K562 (cell line): ENCODE measurements around the gene TMEM107. TPM values are rescaled to one million over a fixed set of nuclear protein-coding genes. Genes with fewer than 3 reads are reported as not detected.

ENCODE experiments used
- ATAC-seq: fragments of 200-7000 bp; cut with Tn5 transposase; 3 replicates; pipeline ENCODE4 v1.9.1; 2020; ENCODE audit warnings: moderate library complexity
- BruUV-seq: library from RNA; stranded (reverse); fragments of 400-500 nt; replicated peaks from 2 replicates; lab custom pipeline; 2021; lab: Mats Ljungman, UMichigan
- CTCF ChIA-PET: fragments of 300-600 bp; formaldehyde crosslinking; extraction: SDS; loops from one replicate; lab custom pipeline; 2021; ENCODE audit warnings: low intra/inter-chr PET ratio; lab: Yijun Ruan, JAX
- POLR2A ChIA-PET: fragments of 300-600, 350-650 bp; sonication (Branson Sonifier 250); formaldehyde crosslinking; extraction: SDS; loops from one replicate; lab custom pipeline; 2021; ENCODE audit warnings: antibody characterized with exemption, inconsistent platforms; lab: Yijun Ruan, JAX
- DNase-seq, 4 experiments: peaks; one replicate each; pipeline versions ENCODE4 v3.0.0 to v3.0.0-alpha.2; 2011 to 2018; ENCODE audit warnings: low spot score in 3 of 4, mixed read lengths in 3 of 4; ENCODE audit errors: extremely low read depth in 1 of 4
- FAIRE-seq: peaks from 2 replicates; lab custom pipeline; 2011; peaks lifted over from hg19 to GRCh38; lab: Jason Lieb, UNC
- H2AFZ ChIP-seq: 2 replicates; pipeline ENCODE4 v1.6.0; 2011; ENCODE audit warnings: low read depth, low read length, control low read depth, inconsistent platforms
- H3K27ac ChIP-seq: fragments of 200-600 bp; 3 replicates; pipeline ENCODE4 v1.8.0; 2011; ENCODE audit warnings: low read depth, mild to moderate bottlenecking, control low read depth, inconsistent platforms, low read length, moderate library complexity, mixed read lengths; ENCODE audit errors: extremely low read depth
- H3K27me3 ChIP-seq, 2 experiments: fragments of 300-600 bp in 1 of 2; 2 replicates in 1 of 2; 3 replicates in 1 of 2; pipeline versions ENCODE4 v1.6.0 to v1.8.0; 2011; ENCODE audit warnings: inconsistent platforms in 2 of 2, low read length in 2 of 2, mild to moderate bottlenecking in 1 of 2, mixed read lengths in 1 of 2, moderate library complexity in 1 of 2; ENCODE audit not compliant: control insufficient read depth in 2 of 2, insufficient read depth in 2 of 2
- H3K36me3 ChIP-seq: fragments of 300-600 bp; 3 replicates; pipeline ENCODE4 v1.8.0; 2011; ENCODE audit warnings: mild to moderate bottlenecking, low read length, inconsistent platforms; ENCODE audit not compliant: control insufficient read depth, insufficient read depth
- H3K4me1 ChIP-seq, 2 experiments: fragments of 200-600 bp in 1 of 2; replicated peaks in 1 of 2; 2 replicates in 1 of 2; 3 replicates in 1 of 2; pipeline versions ENCODE4 v1.5.1 to v1.8.0; 2011; ENCODE audit warnings: inconsistent platforms in 2 of 2, low read length in 2 of 2, mild to moderate bottlenecking in 1 of 2, mixed read lengths in 1 of 2, moderate library complexity in 1 of 2; ENCODE audit not compliant: control insufficient read depth in 2 of 2, insufficient read depth in 2 of 2
- H3K4me2 ChIP-seq: 2 replicates; pipeline ENCODE4 v1.6.1; 2011; ENCODE audit warnings: low read length, control low read depth, inconsistent platforms, mixed read lengths; ENCODE audit not compliant: insufficient read depth
- H3K4me3 ChIP-seq: fragments of 200-600 bp; sonication (generic), shearing (Covaris generic); 2 replicates; pipeline ENCODE4 v1.5.1; 2016; ENCODE audit warnings: control low read depth, inconsistent platforms
- H3K79me2 ChIP-seq: fragments of 200-600 bp; 3 replicates; pipeline ENCODE4 v1.8.0; 2011; ENCODE audit warnings: low read length, inconsistent platforms; ENCODE audit not compliant: control insufficient read depth, insufficient read depth
- H3K9ac ChIP-seq, 2 experiments: 2 replicates each; pipeline versions ENCODE4 v1.6.0 to v1.6.1; 2011; ENCODE audit warnings: low read depth in 2 of 2, low read length in 2 of 2, control low read depth in 1 of 2, inconsistent platforms in 1 of 2, mild to moderate bottlenecking in 1 of 2, mixed read lengths in 1 of 2; ENCODE audit not compliant: insufficient read depth in 1 of 2
- H3K9me1 ChIP-seq: one replicate; pipeline ENCODE4 v1.6.0; 2011; ENCODE audit warnings: inconsistent platforms, mild to moderate bottlenecking, low read length, moderate library complexity; ENCODE audit not compliant: control insufficient read depth, insufficient read depth
- H3K9me3 ChIP-seq: replicated peaks from 2 replicates; pipeline ENCODE4 v1.5.1; 2011; ENCODE audit warnings: low read depth, low read length, inconsistent platforms; ENCODE audit not compliant: control insufficient read depth, insufficient read depth
- H4K20me1 ChIP-seq: replicated peaks from 2 replicates; pipeline ENCODE4 v1.6.1; 2011; ENCODE audit warnings: low read length, inconsistent platforms, mixed read lengths; ENCODE audit not compliant: control insufficient read depth, insufficient read depth
- ELF4 ChIP-seq: fragments of 450-650 bp; formaldehyde crosslinking; IDR thresholded peaks from 2 replicates; pipeline ENCODE4 v1.4.0; 2022; ENCODE audit warnings: missing genetic modification characterization
- HEY1 ChIP-seq: fragments of 250-450 bp; sonication (Bioruptor Pico); IDR thresholded peaks from 2 replicates; pipeline ENCODE4 v1.5.0; 2020; ENCODE audit warnings: mild to moderate bottlenecking, moderate library complexity, borderline replicate concordance
- RFX5 ChIP-seq: IDR thresholded peaks from 2 replicates; pipeline ENCODE4 v1.6.1; 2011; ENCODE audit warnings: low read depth, mild to moderate bottlenecking, improper control_type of control experiment, low read length
- SMAD2 ChIP-seq: fragments of 150-350 bp; IDR thresholded peaks from 2 replicates; pipeline ENCODE4 v1.6.1; 2014; ENCODE audit warnings: low read depth, mild to moderate bottlenecking, low read length
- ZBTB17 ChIP-seq: fragments of 450-650 bp; formaldehyde crosslinking; IDR thresholded peaks from 2 replicates; pipeline ENCODE4 v1.4.0; 2020; ENCODE audit warnings: mild to moderate bottlenecking
- ZSCAN32 ChIP-seq: fragments of 450-650 bp; formaldehyde crosslinking; IDR thresholded peaks from 2 replicates; pipeline ENCODE4 v1.4.0; 2020; ENCODE audit warnings: mild to moderate bottlenecking, moderate library complexity
- WGBS: fragments of 100-300 bp; shearing (Covaris generic); methylation state at CpG from one replicate; pipeline ENCODE4 v1.1.6; 2016; ENCODE audit warnings: low coverage, mixed read lengths; ENCODE audit not compliant: insufficient coverage; ENCODE audit errors: missing lambda C conversion rate; 5-methylcytosine and 5-hydroxymethylcytosine counted together
- in situ Hi-C: fragments of 300-500 bp; cut with MboI; formaldehyde crosslinking; loops from 4 replicates; pipeline ENCODE4 v1.15.0; 2018; ENCODE audit warnings: inconsistent platforms, mixed read lengths
- intact Hi-C: fragments of 100-400 bp; cut with micrococcal nuclease; formaldehyde crosslinking; loops from 2 replicates; pipeline ENCODE4 v1.14.2; 2022
- polyA plus RNA-seq, 8 experiments: library from polyadenylated mRNA; depleted of rRNA in 4 of 8; stranded (reverse) in 5 of 8; unstranded in 3 of 8; fragments of >200 nt; fragmentation: Nextera tagmentation in 2 of 8; fragmentation: Illumina TruSeq in 1 of 8; extraction: Ambion mirVana in 2 of 8; extraction: Trizol in 1 of 8; gene quantifications; 2 replicates each; pipeline versions ENCODE4 v1.2.1 to v1.2.3, GENCODE V29; 2011 to 2014; ENCODE audit warnings: inconsistent platforms in 1 of 8, missing spikeins in 1 of 8
- total RNA-seq, 7 experiments: library from RNA; depleted of rRNA in 6 of 7; stranded (reverse); fragments of >200 nt in 6 of 7; fragmentation: Illumina TruSeq in 2 of 7; extraction: Trizol in 2 of 7; gene quantifications; 2 replicates each; pipeline versions ENCODE4 v1.2.1 to v1.2.3, GENCODE V29; 2011 to 2021; ENCODE audit warnings: low replicate concordance in 1 of 7

TMEM107 gene
- total and polyA plus RNA-seq, 9 of the 15 experiments (the other 6 are each of a cell fraction or from before 2014, with no cell fraction given) = 7.1 to 26.2 (median 16.9) TPM

- H3K27me3 ChIP-seq = no peaks in the 10 kb centered on the region
- 0 out of 2 replicates have a peak, but pooled peaks cover 4% of the 10 kb centered on the region for H4K20me1 ChIP-seq
- H3K9ac ChIP-seq = no peak overlapping the region
- no peaks in the 10 kb centered on the region for H3K9me1 ChIP-seq
- FAIRE-seq = no peak
- H3K4me2 ChIP-seq = no peak overlapping the region
- in situ Hi-C loops = no loop called here
- DNase-seq = no peak
- H3K4me1 ChIP-seq = peaks cover 12 to 44% of the 10 kb centered on the region in 2 experiments
- no peak for TF ChIP-seq ZSCAN32 (CRISPR knock-in tag)
- no peak for TF ChIP-seq SMAD2
- TF ChIP-seq ZBTB17 = no peak
- TF ChIP-seq, all 486 proteins: peak for 0
- Histone ChIP-seq H3K9me3 (no peaks in the 10 kb centered on the region), H3K4me3 (no peak overlapping the region), H3K36me3 (peaks cover 52% of the 10 kb centered on the region; the same call in 2 of the 3 replicates), H3K27ac (no peak overlapping the region), H2AFZ (no peak overlapping the region), H3K79me2 (peaks cover 29% of the 10 kb centered on the region)
- no peak for ATAC-seq
- ChIA-PET POLR2A (interaction anchor here (0.5 to 0.9 kb wide), 2 partner anchors 9 to 315 kb away, joined by 3 to 4 read pairs; no protein-coding TSS in a partner anchor), CTCF (interaction anchor here (0.5 kb wide), 1 partner anchor 72 kb away, joined by 3 read pairs; no protein-coding TSS in a partner anchor)
- WGBS = 91% methylated on average over 7 of the region's 13 CpGs
- intact Hi-C loops = no loop called here
- BruUV-seq = no TSS peak
These were observed 27.6 kb downstream of the TMEM107 start for GRCh38 chr17:8148560-8148959.

GRCh38 chr17:8147805-8148404 is 28.3 kb downstream of the TMEM107 start:
- 87% methylated on average over 9 of the region's 13 CpGs for WGBS
- no peak for FAIRE-seq
- no peaks in the 10 kb centered on the region for H3K9me1 ChIP-seq
- no peak overlapping the region for H3K27ac ChIP-seq
- POLR2A ChIA-PET = interaction anchor here (0.9 kb wide), 1 partner anchor 8 kb away, joined by 3 read pairs; no protein-coding TSS in a partner anchor
- no peak overlapping the region for H3K4me2 ChIP-seq
- intact Hi-C loops = no loop called here
- H3K9ac ChIP-seq = no peak overlapping the region
- TF ChIP-seq HEY1 (CRISPR knock-in tag) = no peak
- TF ChIP-seq RFX5 = no peak
- TF ChIP-seq ELF4 = no peak
- no peak overlapping the region for H2AFZ ChIP-seq
- H3K9me3 ChIP-seq = no peaks in the 10 kb centered on the region
- in situ Hi-C loops = no loop called here
- H3K4me3 ChIP-seq = no peak overlapping the region
- CTCF ChIA-PET = interaction anchor here (0.5 kb wide), 1 partner anchor 73 kb away, joined by 3 read pairs; no protein-coding TSS in a partner anchor
- BruUV-seq = no TSS peak
- H3K4me1 ChIP-seq = peaks cover 5 to 37% of the 10 kb centered on the region in 2 experiments
- peaks cover 57% of the 10 kb centered on the region; the same call in 2 of the 3 replicates for H3K36me3 ChIP-seq
- H3K79me2 ChIP-seq = peaks cover 24% of the 10 kb centered on the region
- ATAC-seq = no peak
- no peaks in the 10 kb centered on the region for H3K27me3 ChIP-seq
- 0 out of 2 replicates have a peak, but pooled peaks cover 4% of the 10 kb centered on the region for H4K20me1 ChIP-seq
- no peak for DNase-seq
